Esophagus muscularis mucosa (tissue), 4 donors: ENCODE results near the gene BRF1. TPM values are rescaled to one million over a fixed set of nuclear protein-coding genes. Genes with fewer than 3 reads are reported as not detected.

Experiments used
- DNase-seq: peaks from one replicate; pipeline ENCODE4 v3.0.0-alpha.2; 2017; ENCODE audit errors: extremely low spot score
- H3K27ac ChIP-seq, 4 donors: fragments of 200-600 bp; sonication (generic); replicated peaks in 1 of 4; 1 replicate in 3 of 4; 2 replicates in 1 of 4; pipeline ENCODE4 v1.5.1; 2016 to 2019; ENCODE audit warnings: mild to moderate bottlenecking in 1 of 4
- H3K27me3 ChIP-seq, 4 donors: fragments of 200-600 bp; sonication (generic); one replicate each; pipeline versions ENCODE4 v1.5.1 to v1.6.0; 2016 to 2019
- H3K36me3 ChIP-seq, 4 donors: fragments of 200-600 bp; sonication (generic); one replicate each; pipeline ENCODE4 v1.5.1; 2016 to 2019
- H3K4me1 ChIP-seq, 4 donors: fragments of 200-600 bp; sonication (generic); one replicate each; pipeline ENCODE4 v1.5.1; 2016 to 2019
- H3K4me3 ChIP-seq, 4 donors: fragments of 200-600 bp; sonication (generic); 1 replicate in 2 of 4; 2 replicates in 2 of 4; pipeline ENCODE4 v1.5.1; 2016 to 2019; ENCODE audit warnings: mild to moderate bottlenecking in 4 of 4, moderate library complexity in 1 of 4
- H3K9me3 ChIP-seq, 4 donors: fragments of 200-600 bp; sonication (generic); 1 replicate in 3 of 4; 2 replicates in 1 of 4; pipeline ENCODE4 v1.5.1; 2016 to 2019
- EP300 ChIP-seq: sonication (generic); formaldehyde crosslinking; IDR thresholded peaks from one replicate; pipeline ENCODE4 v1.6.1; 2017; ENCODE audit warnings: antibody characterized with exemption
- POLR2A ChIP-seq: fragments of 450-650 bp; IDR thresholded peaks from one replicate; pipeline ENCODE4 v1.6.1; 2017; ENCODE audit warnings: antibody characterized with exemption, moderate library complexity, mild to moderate bottlenecking, low read depth
- POLR2AphosphoS5 ChIP-seq, 2 donors: sonication (generic); formaldehyde crosslinking; IDR thresholded peaks; one replicate each; pipeline ENCODE4 v1.6.1; 2017; ENCODE audit warnings: antibody characterized with exemption in 2 of 2
- WGBS: methylation state at CpG from one replicate; pipeline ENCODE4 v1.1.5; 2018; 5-methylcytosine and 5-hydroxymethylcytosine counted together
- intact Hi-C: fragments of 100-400 bp; cut with DNase I; formaldehyde crosslinking; loops from one replicate; pipeline ENCODE4 v1.15.1; 2023
- total RNA-seq, 4 donors: library from RNA; depleted of rRNA; stranded (reverse); fragments of >200 nt; gene quantifications; one replicate each; pipeline versions ENCODE4 v1.1.0 to v1.2.1, GENCODE V29; 2016
- TF ChIP-seq, protein P1 (sequence below), 3 experiments: fragments of 200-600 bp in 2 of 3; fragments of 450-650 bp in 1 of 3; sonication (generic) in 2 of 3; IDR thresholded peaks; one replicate each; pipeline ENCODE4 v1.5.1; 2017 to 2019; ENCODE audit warnings: antibody characterized with exemption in 3 of 3, mild to moderate bottlenecking in 2 of 3, moderate library complexity in 1 of 3

BRF1 gene
- total RNA-seq, 4 donors from 2014 or later = 23.0 to 47.3 (median 41.4) TPM

DNA sequence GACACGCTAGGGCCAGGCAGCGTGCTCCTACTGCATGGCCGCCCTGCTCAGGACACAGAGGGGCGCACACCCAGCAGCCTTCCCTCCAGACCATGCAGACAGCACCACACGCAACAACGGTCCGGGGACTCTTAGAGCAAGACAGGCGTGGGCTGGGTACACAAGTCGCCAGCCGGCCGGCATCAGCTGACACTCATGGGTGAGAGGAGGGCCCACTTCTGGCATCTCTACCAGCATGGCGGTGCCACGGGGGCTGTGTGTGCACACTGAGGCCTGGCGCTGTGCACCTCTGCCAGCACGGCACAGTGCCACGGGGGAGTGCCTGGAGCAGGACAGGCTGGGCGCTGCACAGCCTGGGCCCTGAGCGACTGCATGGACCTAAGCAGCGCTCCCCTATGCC lies 59.2 kb downstream of the BRF1 start:
- H3K4me3 ChIP-seq = no peak overlapping the region
- H3K36me3 ChIP-seq = peaks cover 0 to 33% (median 17%) of the 10 kb centered on the region in 4 donors
- no peak overlapping the region for H3K27ac ChIP-seq
- TF ChIP-seq POLR2AphosphoS5 (IDR thresholded peaks at IDR 0.05) (no peak), EP300 (no peak), POLR2A (no peak)
- TF ChIP-seq, protein P1, sequence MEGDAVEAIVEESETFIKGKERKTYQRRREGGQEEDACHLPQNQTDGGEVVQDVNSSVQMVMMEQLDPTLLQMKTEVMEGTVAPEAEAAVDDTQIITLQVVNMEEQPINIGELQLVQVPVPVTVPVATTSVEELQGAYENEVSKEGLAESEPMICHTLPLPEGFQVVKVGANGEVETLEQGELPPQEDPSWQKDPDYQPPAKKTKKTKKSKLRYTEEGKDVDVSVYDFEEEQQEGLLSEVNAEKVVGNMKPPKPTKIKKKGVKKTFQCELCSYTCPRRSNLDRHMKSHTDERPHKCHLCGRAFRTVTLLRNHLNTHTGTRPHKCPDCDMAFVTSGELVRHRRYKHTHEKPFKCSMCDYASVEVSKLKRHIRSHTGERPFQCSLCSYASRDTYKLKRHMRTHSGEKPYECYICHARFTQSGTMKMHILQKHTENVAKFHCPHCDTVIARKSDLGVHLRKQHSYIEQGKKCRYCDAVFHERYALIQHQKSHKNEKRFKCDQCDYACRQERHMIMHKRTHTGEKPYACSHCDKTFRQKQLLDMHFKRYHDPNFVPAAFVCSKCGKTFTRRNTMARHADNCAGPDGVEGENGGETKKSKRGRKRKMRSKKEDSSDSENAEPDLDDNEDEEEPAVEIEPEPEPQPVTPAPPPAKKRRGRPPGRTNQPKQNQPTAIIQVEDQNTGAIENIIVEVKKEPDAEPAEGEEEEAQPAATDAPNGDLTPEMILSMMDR (IDR thresholded peaks at IDR 0.05) = no peak
- no peaks in the 10 kb centered on the region for H3K4me1 ChIP-seq
- H3K27me3 ChIP-seq = no peaks in the 10 kb centered on the region
- intact Hi-C loops = loop anchor here (10.0 kb wide), 2 partner anchors 73 to 113 kb away; partner anchors contain the start of gene PACS2
- no peaks in the 10 kb centered on the region for H3K9me3 ChIP-seq
- 99% methylated on average over 10 of the region's 19 CpGs for WGBS
- no peak for DNase-seq

DNA sequence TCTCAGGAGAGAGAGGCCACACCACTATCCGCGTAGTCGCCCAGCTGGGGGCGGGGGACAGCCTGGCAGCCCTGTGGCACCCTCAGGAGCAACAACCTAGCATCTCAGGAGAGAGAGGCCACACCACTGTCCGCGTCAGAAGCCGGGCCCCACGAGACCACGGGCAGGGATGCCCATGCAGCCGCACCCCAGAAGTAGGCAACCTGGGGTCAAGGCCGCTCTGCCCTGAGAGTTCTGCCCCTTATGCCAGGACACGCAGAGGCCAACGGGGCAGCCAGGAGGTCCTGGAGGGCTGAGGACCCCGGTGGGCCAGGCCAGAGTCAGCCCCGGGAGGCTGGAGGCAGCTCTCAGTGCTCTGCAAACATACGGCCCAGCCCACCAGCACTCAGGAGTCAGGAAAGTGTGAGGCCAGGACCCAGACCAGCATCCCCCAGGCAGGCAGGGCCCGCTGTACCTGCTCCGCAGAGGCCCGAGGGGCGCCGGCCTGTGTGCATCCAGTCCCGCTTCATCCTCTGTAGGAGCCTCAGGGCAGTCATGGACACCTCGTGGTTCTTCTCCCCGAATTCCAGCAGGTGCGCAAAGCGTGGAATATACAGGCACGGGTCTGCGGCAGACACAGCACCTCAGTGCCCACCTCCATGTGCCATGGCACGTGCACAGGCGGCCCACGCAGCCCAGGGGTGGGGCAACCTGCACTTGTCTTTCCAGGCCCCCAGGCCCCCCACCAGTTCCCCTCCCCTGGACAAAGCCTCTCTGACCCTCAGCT lies 59.8 kb downstream of the BRF1 start:
- H3K27ac ChIP-seq = no peak overlapping the region
- no peaks in the 10 kb centered on the region for H3K27me3 ChIP-seq
- intact Hi-C loops = loop anchor here (10.0 kb wide), 2 partner anchors 74 to 114 kb away; partner anchors contain the start of gene PACS2
- H3K4me3 ChIP-seq = no peak overlapping the region
- TF ChIP-seq POLR2AphosphoS5 (IDR thresholded peaks at IDR 0.05) (no peak), POLR2A (no peak), EP300 (no peak)
- TF ChIP-seq, protein P1 (IDR thresholded peaks at IDR 0.05) = no peak
- no peaks in the 10 kb centered on the region for H3K4me1 ChIP-seq
- WGBS = 88% methylated on average over 12 of the region's 31 CpGs
- no peaks in the 10 kb centered on the region for H3K9me3 ChIP-seq
- peaks cover 0 to 29% (median 17%) of the 10 kb centered on the region in 4 donors for H3K36me3 ChIP-seq
- no peak for DNase-seq

DNA sequence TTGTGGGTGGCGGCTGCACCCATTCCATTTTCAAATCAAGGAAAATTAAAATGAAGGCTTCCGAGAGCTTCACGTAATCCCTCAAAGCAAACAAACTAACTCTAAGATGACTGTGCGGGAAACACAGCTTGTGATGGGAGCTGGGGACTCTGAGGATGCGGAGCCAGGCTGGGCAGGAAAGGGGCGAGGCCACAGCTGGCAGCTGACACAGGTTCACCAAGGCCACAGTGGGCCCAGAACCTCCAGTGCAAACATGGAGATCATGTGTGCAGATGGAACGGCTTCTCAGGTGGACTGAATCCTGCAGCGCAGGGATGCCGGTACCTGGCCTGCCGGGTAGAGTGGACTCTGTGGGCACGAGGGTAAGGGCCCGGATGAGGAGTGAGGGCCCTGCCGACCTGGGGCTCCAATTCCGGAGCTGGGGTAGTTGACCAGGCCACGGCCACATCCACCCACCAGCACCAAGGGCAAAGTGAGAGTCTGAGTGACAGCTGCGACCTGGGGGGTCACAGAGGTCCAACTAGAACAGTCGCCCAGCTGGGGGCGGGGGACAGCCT lies 71.6 kb downstream of the BRF1 start:
- no peak for DNase-seq
- H3K9me3 ChIP-seq = no peaks in the 10 kb centered on the region
- no peak overlapping the region for H3K27ac ChIP-seq
- peaks cover 9 to 44% (median 29%) of the 10 kb centered on the region in 4 donors for H3K36me3 ChIP-seq
- H3K4me1 ChIP-seq = no peaks in the 10 kb centered on the region
- TF ChIP-seq POLR2AphosphoS5 (IDR thresholded peaks at IDR 0.05) (no peak), EP300 (no peak), POLR2A (no peak)
- intact Hi-C loops = no loop called here
- 88% methylated on average over 9 of the region's 18 CpGs for WGBS
- no peaks in the 10 kb centered on the region for H3K27me3 ChIP-seq
- H3K4me3 ChIP-seq = no peak overlapping the region

DNA sequence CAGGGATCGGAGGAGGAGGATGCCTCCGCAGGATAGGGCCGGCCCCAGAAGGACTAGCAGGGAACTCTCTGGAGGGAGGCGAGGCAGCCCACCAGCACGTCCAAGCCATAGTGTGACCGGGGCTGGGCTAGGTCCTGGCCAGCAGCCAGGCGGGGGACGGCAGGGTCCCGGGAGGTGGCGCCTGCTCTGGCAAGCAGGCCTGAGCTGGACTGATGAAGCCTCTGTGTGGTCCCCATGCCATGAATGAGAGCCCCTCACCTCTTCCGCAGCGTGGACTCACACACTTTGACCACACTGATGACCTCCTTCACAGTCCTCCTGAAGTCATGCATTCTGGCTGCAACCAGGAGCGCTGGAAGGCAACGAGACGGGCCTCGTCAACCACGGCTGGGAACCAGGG lies 72.2 kb downstream of the BRF1 start:
- TF ChIP-seq EP300 (no peak), POLR2AphosphoS5 (IDR thresholded peaks at IDR 0.05) (no peak), POLR2A (no peak)
- TF ChIP-seq, protein P1 (IDR thresholded peaks at IDR 0.05) = no peak
- 79% methylated on average over 14 of the region's 17 CpGs for WGBS
- intact Hi-C loops = no loop called here
- H3K36me3 ChIP-seq = peaks cover 9 to 50% (median 33%) of the 10 kb centered on the region in 4 donors
- no peaks in the 10 kb centered on the region for H3K9me3 ChIP-seq
- H3K4me3 ChIP-seq = no peak overlapping the region
- no peak for DNase-seq
- no peaks in the 10 kb centered on the region for H3K27me3 ChIP-seq
- H3K27ac ChIP-seq = no peak overlapping the region
- H3K4me1 ChIP-seq = no peaks in the 10 kb centered on the region

DNA sequence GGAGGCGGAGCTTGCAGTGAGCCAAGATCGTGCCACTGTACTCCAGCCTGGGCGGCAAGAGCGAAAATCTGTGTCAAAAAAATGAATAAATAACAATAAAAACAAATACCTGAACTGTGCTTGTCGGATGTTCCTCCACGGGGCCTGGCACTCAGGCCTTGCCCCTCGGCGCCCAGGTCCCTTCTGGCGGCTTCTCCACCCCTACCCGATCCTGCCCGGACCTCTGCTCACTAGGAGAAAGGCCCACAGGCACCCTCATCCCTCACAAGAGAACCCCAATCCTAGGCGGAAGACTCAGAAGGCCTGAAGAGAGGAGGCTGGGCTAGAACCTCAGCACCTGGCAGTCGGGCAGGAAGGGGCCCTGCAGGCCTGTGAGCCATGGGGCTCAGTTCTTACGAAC lies 73.5 kb downstream of the BRF1 start:
- TF ChIP-seq POLR2AphosphoS5 (IDR thresholded peaks at IDR 0.05) (no peak), POLR2A (no peak), EP300 (no peak)
- TF ChIP-seq, protein P1 (IDR thresholded peaks at IDR 0.05) = no peak
- 95% methylated on average over 14 of the region's 14 CpGs for WGBS
- intact Hi-C loops = no loop called here
- Histone ChIP-seq H3K9me3 (no peaks in the 10 kb centered on the region), H3K4me1 (no peaks in the 10 kb centered on the region), H3K36me3 (peaks cover 9 to 61% (median 41%) of the 10 kb centered on the region in 4 donors), H3K4me3 (no peak overlapping the region), H3K27me3 (no peaks in the 10 kb centered on the region), H3K27ac (no peak overlapping the region)
- DNase-seq = no peak
